Keratinocyte (primary cell): ENCODE data around the gene WASF1. TPM values are rescaled to one million over a fixed set of nuclear protein-coding genes. Genes with fewer than 3 reads are reported as not detected.

Experiments
- DNase-seq: peaks from one replicate; pipeline ENCODE4 v3.0.0-alpha.2; 2011; ENCODE audit warnings: low read depth, missing footprints, low spot score
- FAIRE-seq: peaks from 2 replicates; lab custom pipeline; 2011; peaks lifted over from hg19 to GRCh38; lab: Jason Lieb, UNC
- H2AFZ ChIP-seq: 2 replicates; pipeline ENCODE4 v1.6.0; 2012; ENCODE audit warnings: low read length, control low read depth, inconsistent platforms; ENCODE audit not compliant: control insufficient read depth
- H3K27ac ChIP-seq: 2 replicates; pipeline ENCODE4 v1.5.1; 2011; ENCODE audit warnings: low read length; ENCODE audit not compliant: control insufficient read depth, insufficient read depth
- H3K27me3 ChIP-seq: 3 replicates; pipeline ENCODE4 v1.6.0; 2011; ENCODE audit warnings: low read length; ENCODE audit not compliant: control insufficient read depth, insufficient read depth; ENCODE audit errors: extremely low read depth
- H3K36me3 ChIP-seq, 2 experiments: 2 replicates in 1 of 2; 3 replicates in 1 of 2; pipeline ENCODE4 v1.5.1; 2011; ENCODE audit warnings: low read length in 2 of 2, mild to moderate bottlenecking in 1 of 2; ENCODE audit not compliant: control insufficient read depth in 2 of 2, insufficient read depth in 2 of 2; ENCODE audit errors: extremely low read depth in 1 of 2
- H3K4me1 ChIP-seq: 3 replicates; pipeline ENCODE4 v1.5.1; 2011; ENCODE audit warnings: low read length; ENCODE audit not compliant: control insufficient read depth, insufficient read depth; ENCODE audit errors: extremely low read depth
- H3K4me2 ChIP-seq: 3 replicates; pipeline ENCODE4 v1.6.0; 2011; ENCODE audit warnings: low read depth, low read length; ENCODE audit not compliant: control insufficient read depth, insufficient read depth; ENCODE audit errors: extremely low read depth
- H3K4me3 ChIP-seq, 3 experiments: fragments of 200-600 bp in 1 of 3; sonication (generic) in 1 of 3; 2 replicates in 2 of 3; 3 replicates in 1 of 3; pipeline ENCODE4 v1.5.1; 2011 to 2016; ENCODE audit warnings: low read length in 3 of 3, mild to moderate bottlenecking in 3 of 3, control low read depth in 2 of 3, inconsistent platforms in 1 of 3, low read depth in 1 of 3, mixed read lengths in 1 of 3, mixed run types in 1 of 3, moderate library complexity in 1 of 3; ENCODE audit not compliant: control insufficient read depth in 2 of 3, insufficient read depth in 2 of 3; ENCODE audit errors: extremely low read depth in 1 of 3
- H3K79me2 ChIP-seq: 2 replicates; pipeline ENCODE4 v1.6.0; 2012; ENCODE audit warnings: low read length; ENCODE audit not compliant: control insufficient read depth, insufficient read depth
- H3K9ac ChIP-seq: 3 replicates; pipeline ENCODE4 v1.6.0; 2011; ENCODE audit warnings: low read length; ENCODE audit not compliant: control insufficient read depth, insufficient read depth; ENCODE audit errors: extremely low read depth
- H3K9me1 ChIP-seq: 3 replicates; pipeline ENCODE4 v1.6.0; 2011; ENCODE audit warnings: low read length; ENCODE audit not compliant: control insufficient read depth, insufficient read depth; ENCODE audit errors: extremely low read depth
- H3K9me3 ChIP-seq: 2 replicates; pipeline ENCODE4 v1.5.1; 2012; ENCODE audit warnings: low read depth, low read length; ENCODE audit not compliant: control insufficient read depth
- H4K20me1 ChIP-seq: 3 replicates; pipeline ENCODE4 v1.6.0; 2011; ENCODE audit warnings: low read length; ENCODE audit not compliant: control insufficient read depth, insufficient read depth; ENCODE audit errors: extremely low read depth
- CTCF ChIP-seq, 3 experiments: IDR thresholded peaks in 1 of 3; conservative IDR thresholded peaks in 1 of 3; optimal IDR thresholded peaks in 1 of 3; 2 replicates in 2 of 3; 3 replicates in 1 of 3; pipeline versions ENCODE3 to v1.5.1; 2011; ENCODE audit warnings: low read length in 3 of 3, mild to moderate bottlenecking in 3 of 3, moderate library complexity in 2 of 3, control low read depth in 1 of 3, inconsistent platforms in 1 of 3; ENCODE audit not compliant: insufficient read depth in 2 of 3; ENCODE audit errors: extremely low read depth in 1 of 3
- EZH2 ChIP-seq: IDR thresholded peaks from one replicate; pipeline ENCODE4 v1.6.1; 2012; ENCODE audit warnings: inconsistent platforms, mild to moderate bottlenecking, low read length, moderate library complexity
- dilution Hi-C: fragments of 300-500 bp; cut with MboI; formaldehyde crosslinking; loops from one replicate; pipeline ENCODE4 v1.7.0; 2020; ENCODE audit warnings: low sequenced_read_pairs; ENCODE audit not compliant: extremely low pct_ligation_motif_present
- polyA plus RNA-seq, 5 experiments: library from polyadenylated mRNA; depleted of rRNA in 3 of 5; stranded (reverse) in 3 of 5; stranded (forward) in 1 of 5; unstranded in 1 of 5; fragments of >200 nt; gene quantifications; 1 replicate in 1 of 5; 2 replicates in 3 of 5; 3 replicates in 1 of 5; pipeline versions ENCODE4 v1.2.1 to v1.2.3, GENCODE V29; 2011 to 2012; ENCODE audit warnings: missing spikeins in 2 of 5, low read depth in 1 of 5, low replicate concordance in 1 of 5

Gene WASF1
- polyA plus RNA-seq, 1 donor (not counting 4 experiments of a cell fraction or from before 2014, with no cell fraction given): 20.9 TPM

- peaks cover 26% of the 10 kb centered on the region for H3K4me1 ChIP-seq
- peaks cover 7 to 13% of the 10 kb centered on the region in 2 experiments for H3K36me3 ChIP-seq
- no peaks in the 10 kb centered on the region for H3K27me3 ChIP-seq
- FAIRE-seq: no peak
- H3K4me3 ChIP-seq: no peak overlapping the region
- no peaks in the 10 kb centered on the region for H4K20me1 ChIP-seq
- no peak overlapping the region for H3K4me2 ChIP-seq
- H3K27ac ChIP-seq: peak overlapping the region; percentile 36
- no peak for TF ChIP-seq EZH2
- no peak for TF ChIP-seq CTCF (optimal IDR thresholded peaks at IDR 0.05 in 1 of 3, IDR thresholded peaks at IDR 0.05 in 1 of 3, conservative IDR thresholded peaks at IDR 0.05 in 1 of 3; ENCODE audit: extremely low read depth in 1 of 3, insufficient read depth in 2 of 3, low read length in 3 of 3)
- H3K79me2 ChIP-seq: no peaks in the 10 kb centered on the region
- H3K9ac ChIP-seq: no peak overlapping the region
- no peak for DNase-seq
- H3K9me1 ChIP-seq: no peaks in the 10 kb centered on the region
- no peaks in the 10 kb centered on the region for H3K9me3 ChIP-seq
- dilution Hi-C loops: no loop called here
- no peak overlapping the region for H2AFZ ChIP-seq
Observed at GRCh38 chr6:110102411-110102810, 77.1 kb downstream of the WASF1 start.

GRCh38 chr6:110101885-110102284 lies 77.6 kb downstream of the WASF1 start:
- H3K9me1 ChIP-seq: no peaks in the 10 kb centered on the region
- peaks cover 31% of the 10 kb centered on the region for H3K4me1 ChIP-seq
- DNase-seq: no peak
- H2AFZ ChIP-seq: no peak overlapping the region
- dilution Hi-C loops: no loop called here
- FAIRE-seq: no peak
- no peaks in the 10 kb centered on the region for H3K79me2 ChIP-seq
- H4K20me1 ChIP-seq: no peaks in the 10 kb centered on the region
- no peak overlapping the region for H3K4me3 ChIP-seq
- no peaks in the 10 kb centered on the region for H3K9me3 ChIP-seq
- H3K9ac ChIP-seq: no peak overlapping the region
- peaks cover 7 to 13% of the 10 kb centered on the region in 2 experiments for H3K36me3 ChIP-seq
- H3K4me2 ChIP-seq: no peak overlapping the region
- H3K27me3 ChIP-seq: no peaks in the 10 kb centered on the region
- TF ChIP-seq EZH2 (no peak), CTCF (optimal IDR thresholded peaks at IDR 0.05 in 1 of 3, IDR thresholded peaks at IDR 0.05 in 1 of 3, conservative IDR thresholded peaks at IDR 0.05 in 1 of 3; ENCODE audit: extremely low read depth in 1 of 3, insufficient read depth in 2 of 3, low read length in 3 of 3) (no peak)
- H3K27ac ChIP-seq: no peak overlapping the region
